ENCODE results near the gene CCKAR.

DNA sequence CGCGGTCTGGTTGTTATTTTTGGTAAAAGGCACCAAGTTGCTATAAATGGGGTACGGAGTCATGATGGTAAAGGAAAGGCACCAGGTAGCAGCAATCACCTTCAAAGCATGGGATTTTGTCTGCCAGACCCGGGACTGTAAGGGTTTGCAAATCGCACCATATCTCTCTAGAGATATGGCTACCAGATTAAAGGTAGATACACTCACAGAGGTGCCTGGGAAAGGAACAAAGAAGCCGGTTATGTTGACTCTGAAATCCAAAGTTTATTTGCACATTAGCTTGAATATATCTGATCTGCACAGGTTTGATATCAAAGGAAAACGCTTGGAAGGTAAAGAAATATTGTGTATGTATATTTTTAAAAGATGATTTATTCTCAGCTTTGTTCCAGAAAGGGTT, 4.6 kb downstream of the CCKAR start:
- TF ChIP-seq POLR2A (IDR thresholded peaks at IDR 0.05) (no peak), EP300 (IDR thresholded peaks at IDR 0.05) (no peak)
- TF ChIP-seq, protein P1, sequence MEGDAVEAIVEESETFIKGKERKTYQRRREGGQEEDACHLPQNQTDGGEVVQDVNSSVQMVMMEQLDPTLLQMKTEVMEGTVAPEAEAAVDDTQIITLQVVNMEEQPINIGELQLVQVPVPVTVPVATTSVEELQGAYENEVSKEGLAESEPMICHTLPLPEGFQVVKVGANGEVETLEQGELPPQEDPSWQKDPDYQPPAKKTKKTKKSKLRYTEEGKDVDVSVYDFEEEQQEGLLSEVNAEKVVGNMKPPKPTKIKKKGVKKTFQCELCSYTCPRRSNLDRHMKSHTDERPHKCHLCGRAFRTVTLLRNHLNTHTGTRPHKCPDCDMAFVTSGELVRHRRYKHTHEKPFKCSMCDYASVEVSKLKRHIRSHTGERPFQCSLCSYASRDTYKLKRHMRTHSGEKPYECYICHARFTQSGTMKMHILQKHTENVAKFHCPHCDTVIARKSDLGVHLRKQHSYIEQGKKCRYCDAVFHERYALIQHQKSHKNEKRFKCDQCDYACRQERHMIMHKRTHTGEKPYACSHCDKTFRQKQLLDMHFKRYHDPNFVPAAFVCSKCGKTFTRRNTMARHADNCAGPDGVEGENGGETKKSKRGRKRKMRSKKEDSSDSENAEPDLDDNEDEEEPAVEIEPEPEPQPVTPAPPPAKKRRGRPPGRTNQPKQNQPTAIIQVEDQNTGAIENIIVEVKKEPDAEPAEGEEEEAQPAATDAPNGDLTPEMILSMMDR (IDR thresholded peaks at IDR 0.05), result no peak

All from ovary (tissue), 3 donors.